ENCODE measurements around the gene TNS1. TPM values are rescaled to one million over a fixed set of nuclear protein-coding genes. Genes with fewer than 3 reads are reported as not detected.

Gene TNS1
- total RNA-seq, 1 experiment from 2014 or later = 0.49 TPM

DNA sequence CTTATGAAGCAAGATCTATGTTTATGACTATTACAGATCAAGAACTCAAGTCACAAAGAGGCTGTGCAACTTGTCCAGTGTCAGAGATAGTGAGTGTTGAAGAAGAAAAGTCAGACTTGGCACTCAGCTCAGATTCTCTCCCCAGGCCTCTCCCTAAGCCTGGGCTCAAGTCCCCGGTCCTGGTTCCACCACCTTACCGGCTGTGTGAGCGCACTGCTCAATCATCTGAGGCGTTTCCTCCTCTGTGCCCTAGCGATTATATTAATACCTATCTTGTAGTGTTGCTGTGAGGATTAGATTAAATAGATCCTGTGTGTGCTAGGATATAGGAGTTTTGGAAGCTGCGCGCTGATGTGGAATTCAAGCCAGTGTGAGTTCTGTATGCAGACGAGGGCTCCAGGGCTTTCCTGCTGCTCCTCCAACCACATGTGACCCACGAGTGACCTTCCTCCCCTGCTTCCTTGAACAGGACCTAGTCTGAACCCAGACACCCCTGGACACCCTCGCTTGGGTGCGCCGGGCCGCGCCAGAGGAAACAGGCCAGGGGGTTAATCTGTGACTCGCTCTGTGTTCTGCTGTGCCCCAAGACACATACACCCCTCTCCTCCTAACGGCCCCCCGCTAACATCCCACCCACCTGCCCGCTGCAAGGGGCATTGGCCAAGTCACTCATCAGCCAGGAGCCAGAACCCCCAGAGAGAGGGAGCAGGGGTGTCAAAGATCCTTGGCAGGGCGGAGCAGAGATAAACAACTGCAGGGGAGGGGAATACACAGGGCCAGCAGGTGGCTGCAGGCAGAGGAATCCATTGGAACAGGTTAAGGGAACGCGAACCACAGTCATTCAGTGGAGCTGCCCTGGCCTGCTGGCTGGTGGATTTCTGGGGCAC is 38.3 kb downstream of the TNS1 start:
- TF ChIP-seq CTCF (IDR thresholded peaks at IDR 0.05) (no peak), REST (IDR thresholded peaks at IDR 0.05; ENCODE audit: insufficient read depth in 1 of 2, low read depth in 2 of 2, low read length in 1 of 2) (no peak), TCF7L2 (IDR thresholded peaks at IDR 0.05; ENCODE audit: low read depth, low read length) (no peak), POLR2AphosphoS5 (IDR thresholded peaks at IDR 0.05; ENCODE audit: low read depth, low read length) (no peak), SIN3A (IDR thresholded peaks at IDR 0.05; ENCODE audit: borderline replicate concordance, insufficient read depth, low read depth, low read length) (no peak)
- intact Hi-C loops (cut with micrococcal nuclease; ENCODE audit: unreplicated experiment) (loop anchor here (1.0 kb wide), 1 partner anchor 21 kb away; no protein-coding TSS in a partner anchor), in situ Hi-C loops (cut with HindIII; ENCODE audit: low pct_unique_long_range_greater_than_20kb, low sequenced_read_pairs) (no loop called here)
- POLR2A ChIA-PET = interaction anchor here (0.7 kb wide), 1 partner anchor 45 kb away, joined by 6 read pairs; no protein-coding TSS in a partner anchor
- BruUV-seq (replicated peaks) = no TSS peak
- ATAC-seq = no peak; the same call in 1 of the 2 replicates
- Histone ChIP-seq H3K27me3 (ENCODE audit: control insufficient read depth, insufficient read depth, low read length) (peaks cover 12% of the 10 kb centered on the region), H3K4me3 (ENCODE audit: low read depth in 2 of 2, low read length in 2 of 2) (no peak overlapping the region), H3K36me3 (ENCODE audit: control insufficient read depth, insufficient read depth, low read length) (no peaks in the 10 kb centered on the region), H3K4me1 (ENCODE audit: control insufficient read depth, insufficient read depth, low read length) (no peaks in the 10 kb centered on the region), H3K9me3 (ENCODE audit: control insufficient read depth, insufficient read depth, low read depth, low read length) (no peaks in the 10 kb centered on the region), H3K27ac (ENCODE audit: low read length) (no peak overlapping the region)
- CTCF ChIA-PET = no interaction called here
- no peak for DNase-seq (ENCODE audit: low read depth, low spot score)

GRCh38 chr2:217960351-217960750 is 42.4 kb downstream of the TNS1 start:
- POLR2A ChIA-PET = no interaction called here
- Histone ChIP-seq H3K27ac (ENCODE audit: low read length) (no peak overlapping the region), H3K4me3 (ENCODE audit: low read depth in 2 of 2, low read length in 2 of 2) (no peak overlapping the region), H3K27me3 (ENCODE audit: control insufficient read depth, insufficient read depth, low read length) (peaks cover 9% of the 10 kb centered on the region; the same call in 1 of the 2 replicates), H3K36me3 (ENCODE audit: control insufficient read depth, insufficient read depth, low read length) (no peaks in the 10 kb centered on the region), H3K4me1 (ENCODE audit: control insufficient read depth, insufficient read depth, low read length) (no peaks in the 10 kb centered on the region), H3K9me3 (ENCODE audit: control insufficient read depth, insufficient read depth, low read depth, low read length) (no peaks in the 10 kb centered on the region)
- intact Hi-C loops (cut with micrococcal nuclease; ENCODE audit: unreplicated experiment) (no loop called here), in situ Hi-C loops (cut with HindIII; ENCODE audit: low pct_unique_long_range_greater_than_20kb, low sequenced_read_pairs) (no loop called here)
- ATAC-seq (no peak), DNase-seq (ENCODE audit: low read depth, low spot score) (no peak)
- CTCF ChIA-PET = interaction anchor here (0.5 kb wide), 1 partner anchor 211 kb away, joined by 8 read pairs; no protein-coding TSS in a partner anchor
- no TSS peak for BruUV-seq (replicated peaks)
- TF ChIP-seq REST (IDR thresholded peaks at IDR 0.05; ENCODE audit: insufficient read depth in 1 of 2, low read depth in 2 of 2, low read length in 1 of 2) (no peak), TCF7L2 (IDR thresholded peaks at IDR 0.05; ENCODE audit: low read depth, low read length) (no peak), POLR2AphosphoS5 (IDR thresholded peaks at IDR 0.05; ENCODE audit: low read depth, low read length) (no peak), CTCF (IDR thresholded peaks at IDR 0.05) (no peak), SIN3A (IDR thresholded peaks at IDR 0.05; ENCODE audit: borderline replicate concordance, insufficient read depth, low read depth, low read length) (no peak)

Measured in Panc1 (cell line).